Measurements from ENCODE around the gene CLDN16.

The CLDN16 gene

GRCh38 chr3:190357468-190357867, 30.5 kb upstream of the CLDN16 start:
- Histone ChIP-seq H3K4me1 (ENCODE audit: control insufficient read depth, low read length) (no peaks in the 10 kb centered on the region), H4K20me1 (ENCODE audit: control insufficient read depth, insufficient read depth, low read depth, low read length) (no peaks in the 10 kb centered on the region), H3K36me3 (ENCODE audit: control insufficient read depth, low read length) (no peaks in the 10 kb centered on the region), H3K4me2 (ENCODE audit: low read length) (no peak overlapping the region), H3F3A (ENCODE audit: control insufficient read depth, insufficient read depth) (no peaks in the 10 kb centered on the region), H3K27me3 (ENCODE audit: control insufficient read depth, low read length) (no peaks in the 10 kb centered on the region), H3K9me2 (replicated peaks; ENCODE audit: control insufficient read depth, low read length) (no peaks in the 10 kb centered on the region), H3K27ac (ENCODE audit: low read depth, low read length) (no peak overlapping the region), H3K79me2 (ENCODE audit: control insufficient read depth, low read length) (no peaks in the 10 kb centered on the region), H3K4me3 (ENCODE audit: low read length) (no peak overlapping the region), H3K9me3 (ENCODE audit: control insufficient read depth, insufficient read depth, low read length) (no peaks in the 10 kb centered on the region)
- no peak for TF ChIP-seq EZH2phosphoT487 (IDR thresholded peaks at IDR 0.05; ENCODE audit: borderline replicate concordance, low read length)
- TF ChIP-seq CTCF (IDR thresholded peaks at IDR 0.05; ENCODE audit: low read depth, low read length, poor library complexity, severe bottlenecking): no peak

GRCh38 chr3:190359813-190360212, 28.1 kb upstream of the CLDN16 start:
- Histone ChIP-seq H3K9me2 (replicated peaks; ENCODE audit: control insufficient read depth, low read length) (no peaks in the 10 kb centered on the region), H3K4me1 (ENCODE audit: control insufficient read depth, low read length) (no peaks in the 10 kb centered on the region), H3K79me2 (ENCODE audit: control insufficient read depth, low read length) (no peaks in the 10 kb centered on the region), H3K27me3 (ENCODE audit: control insufficient read depth, low read length) (no peaks in the 10 kb centered on the region), H3F3A (ENCODE audit: control insufficient read depth, insufficient read depth) (no peaks in the 10 kb centered on the region), H3K4me3 (ENCODE audit: low read length) (no peak overlapping the region), H3K27ac (ENCODE audit: low read depth, low read length) (no peak overlapping the region), H3K4me2 (ENCODE audit: low read length) (no peak overlapping the region), H3K36me3 (ENCODE audit: control insufficient read depth, low read length) (no peaks in the 10 kb centered on the region), H4K20me1 (ENCODE audit: control insufficient read depth, insufficient read depth, low read depth, low read length) (no peaks in the 10 kb centered on the region), H3K9me3 (ENCODE audit: control insufficient read depth, insufficient read depth, low read length) (no peaks in the 10 kb centered on the region)
- no peak for TF ChIP-seq CTCF (IDR thresholded peaks at IDR 0.05; ENCODE audit: low read depth, low read length, poor library complexity, severe bottlenecking)
- no peak for TF ChIP-seq EZH2phosphoT487 (IDR thresholded peaks at IDR 0.05; ENCODE audit: borderline replicate concordance, low read length)

DNA sequence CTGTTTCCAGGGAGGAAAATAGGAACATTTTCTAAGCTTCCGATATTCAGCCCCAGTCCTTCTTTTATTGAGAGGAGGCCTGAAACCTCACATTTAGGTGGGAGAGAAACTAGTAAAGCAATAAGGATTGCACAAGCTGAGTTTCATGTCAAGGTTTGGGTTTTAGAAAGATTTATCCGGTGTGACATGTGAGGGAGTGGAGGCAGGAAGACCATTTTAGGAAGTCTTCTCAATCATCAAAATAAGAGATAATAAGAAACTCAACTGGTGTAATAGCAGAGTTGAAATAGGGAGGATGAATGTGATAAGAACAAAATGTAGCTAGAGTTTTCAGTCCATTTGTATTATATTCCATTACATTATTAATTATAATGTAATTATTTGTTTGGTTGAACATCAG, 27.7 kb upstream of the CLDN16 start:
- Histone ChIP-seq H3K79me2 (ENCODE audit: control insufficient read depth, low read length) (no peaks in the 10 kb centered on the region), H3K27ac (ENCODE audit: low read depth, low read length) (no peak overlapping the region), H3K4me3 (ENCODE audit: low read length) (no peak overlapping the region), H3K4me2 (ENCODE audit: low read length) (no peak overlapping the region), H3K27me3 (ENCODE audit: control insufficient read depth, low read length) (no peaks in the 10 kb centered on the region), H3K9me3 (ENCODE audit: control insufficient read depth, insufficient read depth, low read length) (no peaks in the 10 kb centered on the region), H3K9me2 (replicated peaks; ENCODE audit: control insufficient read depth, low read length) (no peaks in the 10 kb centered on the region), H3K4me1 (ENCODE audit: control insufficient read depth, low read length) (no peaks in the 10 kb centered on the region), H4K20me1 (ENCODE audit: control insufficient read depth, insufficient read depth, low read depth, low read length) (no peaks in the 10 kb centered on the region), H3F3A (ENCODE audit: control insufficient read depth, insufficient read depth) (no peaks in the 10 kb centered on the region), H3K36me3 (ENCODE audit: control insufficient read depth, low read length) (no peaks in the 10 kb centered on the region)
- TF ChIP-seq CTCF (IDR thresholded peaks at IDR 0.05; ENCODE audit: low read depth, low read length, poor library complexity, severe bottlenecking) (no peak), EZH2phosphoT487 (IDR thresholded peaks at IDR 0.05; ENCODE audit: borderline replicate concordance, low read length) (no peak)

DNA sequence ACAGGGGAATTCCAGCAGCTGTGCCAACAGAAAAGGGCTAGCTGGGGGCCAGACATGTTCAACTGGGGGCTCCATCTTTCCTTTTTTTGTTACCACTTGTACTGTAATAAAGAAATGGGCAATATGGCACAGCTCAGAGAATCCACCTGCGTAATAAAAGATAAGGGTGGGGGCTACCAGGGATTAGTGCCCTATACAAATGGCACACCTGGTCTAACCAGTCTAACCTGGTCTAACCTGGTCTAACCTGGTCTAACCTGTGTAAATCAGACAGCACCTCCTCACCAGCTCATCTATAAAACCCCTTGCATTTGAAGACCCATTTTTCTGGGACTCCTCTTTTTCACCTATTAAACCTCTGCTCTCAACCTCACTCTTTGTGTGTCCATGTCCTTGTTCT, 26.2 kb upstream of the CLDN16 start:
- H3K9me3 ChIP-seq (ENCODE audit: control insufficient read depth, insufficient read depth, low read length): no peaks in the 10 kb centered on the region

More for the DNA sequence above, 26.2 kb upstream of the CLDN16 start:
- Histone ChIP-seq H3K27me3 (ENCODE audit: control insufficient read depth, low read length) (no peaks in the 10 kb centered on the region), H3K4me1 (ENCODE audit: control insufficient read depth, low read length) (no peaks in the 10 kb centered on the region), H4K20me1 (ENCODE audit: control insufficient read depth, insufficient read depth, low read depth, low read length) (no peaks in the 10 kb centered on the region), H3F3A (ENCODE audit: control insufficient read depth, insufficient read depth) (no peaks in the 10 kb centered on the region), H3K36me3 (ENCODE audit: control insufficient read depth, low read length) (no peaks in the 10 kb centered on the region), H3K9me2 (replicated peaks; ENCODE audit: control insufficient read depth, low read length) (no peaks in the 10 kb centered on the region), H3K4me3 (ENCODE audit: low read length) (no peak overlapping the region), H3K27ac (ENCODE audit: low read depth, low read length) (no peak overlapping the region), H3K79me2 (ENCODE audit: control insufficient read depth, low read length) (no peaks in the 10 kb centered on the region), H3K4me2 (ENCODE audit: low read length) (no peak overlapping the region)
- TF ChIP-seq EZH2phosphoT487 (IDR thresholded peaks at IDR 0.05; ENCODE audit: borderline replicate concordance, low read length) (no peak), CTCF (IDR thresholded peaks at IDR 0.05; ENCODE audit: low read depth, low read length, poor library complexity, severe bottlenecking) (no peak)
